Stimulated activated naive CD8-positive, alpha-beta T cell treated with anti-CD3 and anti-CD28 coated beads, Interleukin-15, amount 100 ng/mL, for 72 hours (primary cell): ENCODE results near the gene ZNF575.

Experiments used
- ATAC-seq: fragments of 150-1000 bp; cut with Tn5 transposase; 2 replicates; pipeline ENCODE4 v1.10.0; 2021; ENCODE audit warnings: mild to moderate bottlenecking, moderate library complexity
- DNase-seq, 2 donors: peaks; one replicate each; pipeline ENCODE4 v3.0.0; 2021 to 2022
- H3K27ac Mint-ChIP-seq, 2 donors: one replicate each; pipeline ENCODE4 v1.8.0; 2022; ENCODE audit warnings: mild to moderate bottlenecking in 2 of 2, mixed read lengths in 2 of 2, moderate library complexity in 2 of 2
- H3K27me3 Mint-ChIP-seq: one replicate; pipeline ENCODE4 v1.8.0; 2022; ENCODE audit warnings: mixed read lengths
- H3K4me1 Mint-ChIP-seq: one replicate; pipeline ENCODE4 v1.8.0; 2022; ENCODE audit warnings: mild to moderate bottlenecking, mixed read lengths
- H3K4me3 Mint-ChIP-seq, 2 donors: one replicate each; pipeline ENCODE4 v1.8.0; 2022; ENCODE audit warnings: mild to moderate bottlenecking in 2 of 2, mixed read lengths in 2 of 2, moderate library complexity in 1 of 2
- H3K9me3 Mint-ChIP-seq, 2 donors: one replicate each; pipeline ENCODE4 v1.8.0; 2022; ENCODE audit warnings: mixed read lengths in 2 of 2

Gene ZNF575

GRCh38 chr19:43526884-43527859, 5.8 kb upstream of the ZNF575 start, which contains the start of gene ETHE1:
Gene ETHE1, minus strand, starts transcription at chr19:43527201. Its CDS starts 24 bp downstream, at chr19:43527177.
- ATAC-seq (peak; percentile 87), DNase-seq (peak; percentile 83)
- Mint-ChIP-seq H3K27ac (peak within 1 kb of the TSS; percentile 94 to 95), H3K9me3 (no peaks in the 10 kb centered on the region), H3K4me3 (peak within 1 kb of the TSS; percentile 84 to 97), H3K4me1 (peaks cover 36% of the 10 kb centered on the region), H3K27me3 (no peaks in the 10 kb centered on the region)

- Mint-ChIP-seq H3K4me1 (peaks cover 39% of the 10 kb centered on the region), H3K27me3 (no peaks in the 10 kb centered on the region), H3K9me3 (no peaks in the 10 kb centered on the region), H3K4me3 (peak overlapping the region; percentile 41 to 84), H3K27ac (peak overlapping the region in 1 of 2 donors; percentile 40)
- ATAC-seq (no peak), DNase-seq (no peak)
Observed at GRCh38 chr19:43527860-43528622, 4.9 kb upstream of the ZNF575 start.

- peak overlapping the region; percentile 88 to 96 for H3K27ac Mint-ChIP-seq
- peak; percentile 51 for ATAC-seq
- no peaks in the 10 kb centered on the region for H3K9me3 Mint-ChIP-seq
- no peaks in the 10 kb centered on the region for H3K27me3 Mint-ChIP-seq
- peak overlapping the region; percentile 87 to 88 for H3K4me3 Mint-ChIP-seq
- H3K4me1 Mint-ChIP-seq, result peaks cover 38% of the 10 kb centered on the region
- no peak for DNase-seq
Observed at GRCh38 chr19:43532571-43532961, 422 bp upstream of the ZNF575 start.

GRCh38 chr19:43533546-43534304, 737 bp downstream of the ZNF575 start:
- Mint-ChIP-seq H3K4me3 (peak overlapping the region; percentile 87 to 88), H3K4me1 (peaks cover 30% of the 10 kb centered on the region), H3K27me3 (no peaks in the 10 kb centered on the region), H3K9me3 (peaks cover 0 to 5% of the 10 kb centered on the region in 2 donors), H3K27ac (peak overlapping the region; percentile 94 to 95)
- ATAC-seq (peak; percentile 81), DNase-seq (peak; percentile 98)

GRCh38 chr19:43534305-43534815, 1.4 kb downstream of the ZNF575 start:
- DNase-seq, result no peak
- peaks cover 30% of the 10 kb centered on the region for H3K4me1 Mint-ChIP-seq

GRCh38 chr19:43534816-43535761, 2.1 kb downstream of the ZNF575 start:
- peak overlapping the region in 1 of 2 donors; percentile 10 for H3K4me3 Mint-ChIP-seq

More at GRCh38 chr19:43534305-43534815, 1.4 kb downstream of the ZNF575 start:
- no peak for ATAC-seq
- Mint-ChIP-seq H3K27ac (peak overlapping the region in 1 of 2 donors; percentile 81), H3K9me3 (peaks cover 5 to 11% of the 10 kb centered on the region in 2 donors), H3K4me3 (peak overlapping the region; percentile 87 to 88), H3K27me3 (no peaks in the 10 kb centered on the region)

GRCh38 chr19:43538922-43539321, 5.9 kb downstream of the ZNF575 start:
- Mint-ChIP-seq H3K4me3 (no peak overlapping the region), H3K27me3 (no peaks in the 10 kb centered on the region), H3K4me1 (peaks cover 14% of the 10 kb centered on the region), H3K27ac (no peak overlapping the region), H3K9me3 (peaks cover 6 to 13% of the 10 kb centered on the region in 2 donors)
- DNase-seq, result no peak
- no peak for ATAC-seq

More at GRCh38 chr19:43534816-43535761, 2.1 kb downstream of the ZNF575 start:
- DNase-seq (peak in 1 of 2 donors; percentile 28), ATAC-seq (no peak)
- H3K4me1 Mint-ChIP-seq, result peaks cover 30% of the 10 kb centered on the region
- H3K27ac Mint-ChIP-seq, result peak overlapping the region; percentile 10 to 56
- no peaks in the 10 kb centered on the region for H3K27me3 Mint-ChIP-seq
- peaks cover 6 to 13% of the 10 kb centered on the region in 2 donors for H3K9me3 Mint-ChIP-seq

GRCh38 chr19:43540381-43540780, 7.4 kb downstream of the ZNF575 start:
- H3K4me1 Mint-ChIP-seq, result peaks cover 3% of the 10 kb centered on the region
- no peaks in the 10 kb centered on the region for H3K27me3 Mint-ChIP-seq
- H3K4me3 Mint-ChIP-seq, result no peak overlapping the region
- H3K9me3 Mint-ChIP-seq, result peaks cover 6 to 13% of the 10 kb centered on the region in 2 donors
- no peak overlapping the region for H3K27ac Mint-ChIP-seq
- DNase-seq (no peak), ATAC-seq (no peak)

- H3K4me1 Mint-ChIP-seq, result no peaks in the 10 kb centered on the region
- H3K9me3 Mint-ChIP-seq, result peaks cover 6 to 13% of the 10 kb centered on the region in 2 donors
- no peaks in the 10 kb centered on the region for H3K27me3 Mint-ChIP-seq
- ATAC-seq (no peak), DNase-seq (no peak)
- H3K27ac Mint-ChIP-seq, result no peak overlapping the region
- H3K4me3 Mint-ChIP-seq, result no peak overlapping the region
Observed at GRCh38 chr19:43541920-43542650, 9.1 kb downstream of the ZNF575 start.

- Mint-ChIP-seq H3K9me3 (peaks cover 4 to 5% of the 10 kb centered on the region in 2 donors), H3K4me3 (no peak overlapping the region), H3K4me1 (no peaks in the 10 kb centered on the region), H3K27me3 (no peaks in the 10 kb centered on the region), H3K27ac (peak overlapping the region in 1 of 2 donors; percentile 27)
- DNase-seq (no peak), ATAC-seq (no peak)
Observed at GRCh38 chr19:43544077-43544476, 11.1 kb downstream of the ZNF575 start.

- Mint-ChIP-seq H3K9me3 (no peaks in the 10 kb centered on the region), H3K4me1 (no peaks in the 10 kb centered on the region), H3K27ac (peak overlapping the region; percentile 12 to 87), H3K4me3 (no peak overlapping the region), H3K27me3 (no peaks in the 10 kb centered on the region)
- DNase-seq (no peak), ATAC-seq (no peak)
Observed at GRCh38 chr19:43545276-43545675, 12.3 kb downstream of the ZNF575 start.

GRCh38 chr19:43545981-43546380, 13.0 kb downstream of the ZNF575 start:
- DNase-seq, result no peak
- Mint-ChIP-seq H3K27ac (peak overlapping the region in 1 of 2 donors; percentile 9), H3K27me3 (no peaks in the 10 kb centered on the region)

GRCh38 chr19:43546581-43546980, 13.6 kb downstream of the ZNF575 start:
- DNase-seq, result no peak
- H3K27me3 Mint-ChIP-seq, result no peaks in the 10 kb centered on the region
- no peak for ATAC-seq
- H3K9me3 Mint-ChIP-seq, result no peaks in the 10 kb centered on the region
- H3K27ac Mint-ChIP-seq, result peak overlapping the region; percentile 65
- H3K4me1 Mint-ChIP-seq, result no peaks in the 10 kb centered on the region
- no peak overlapping the region for H3K4me3 Mint-ChIP-seq

More at GRCh38 chr19:43545981-43546380, 13.0 kb downstream of the ZNF575 start:
- H3K4me1 Mint-ChIP-seq, result no peaks in the 10 kb centered on the region
- H3K4me3 Mint-ChIP-seq, result no peak overlapping the region
- ATAC-seq, result no peak
- H3K9me3 Mint-ChIP-seq, result no peaks in the 10 kb centered on the region
